T-helper 1 cell treated with Interleukin-12 subunit alpha and Interleukin-12 subunit beta and Interleukin-4 antibody, amounts not matched to agents 30 μg/mL and 1 μg/mL, for 36 hours (primary cell): ENCODE results near the gene FER.

ENCODE experiments used
- H3K27ac Mint-ChIP-seq: one replicate; pipeline ENCODE4 v1.8.0; 2021; ENCODE audit warnings: mild to moderate bottlenecking, mixed read lengths
- H3K27me3 Mint-ChIP-seq: one replicate; pipeline ENCODE4 v1.8.0; 2021; ENCODE audit warnings: low read depth, mixed read lengths
- H3K36me3 Mint-ChIP-seq: one replicate; pipeline ENCODE4 v1.8.0; 2021; ENCODE audit warnings: low read depth, mixed read lengths
- H3K4me1 Mint-ChIP-seq: one replicate; pipeline ENCODE4 v1.8.0; 2021; ENCODE audit warnings: low read depth, mixed read lengths
- H3K4me3 Mint-ChIP-seq: one replicate; pipeline ENCODE4 v1.8.0; 2021; ENCODE audit warnings: mild to moderate bottlenecking, moderate library complexity, mixed read lengths
- H3K9me3 Mint-ChIP-seq: one replicate; pipeline ENCODE4 v1.8.0; 2021; ENCODE audit warnings: mixed read lengths

Gene FER

GRCh38 chr5:108911055-108911454, 163.4 kb downstream of the FER start:
- H3K9me3 Mint-ChIP-seq, result peaks cover 3% of the 10 kb centered on the region
- no peaks in the 10 kb centered on the region for H3K36me3 Mint-ChIP-seq
- H3K27ac Mint-ChIP-seq, result no peak overlapping the region
- no peaks in the 10 kb centered on the region for H3K27me3 Mint-ChIP-seq
- H3K4me3 Mint-ChIP-seq, result no peak overlapping the region
- H3K4me1 Mint-ChIP-seq, result no peaks in the 10 kb centered on the region

GRCh38 chr5:108917596-108917995, 169.9 kb downstream of the FER start:
- Mint-ChIP-seq H3K27me3 (no peaks in the 10 kb centered on the region), H3K4me3 (no peak overlapping the region), H3K9me3 (no peaks in the 10 kb centered on the region), H3K36me3 (no peaks in the 10 kb centered on the region), H3K27ac (no peak overlapping the region), H3K4me1 (no peaks in the 10 kb centered on the region)

GRCh38 chr5:108919591-108920326, 172.1 kb downstream of the FER start:
- no peak overlapping the region for H3K4me3 Mint-ChIP-seq
- H3K36me3 Mint-ChIP-seq, result no peaks in the 10 kb centered on the region
- no peaks in the 10 kb centered on the region for H3K9me3 Mint-ChIP-seq
- no peak overlapping the region for H3K27ac Mint-ChIP-seq
- no peaks in the 10 kb centered on the region for H3K4me1 Mint-ChIP-seq
- H3K27me3 Mint-ChIP-seq, result no peaks in the 10 kb centered on the region

DNA sequence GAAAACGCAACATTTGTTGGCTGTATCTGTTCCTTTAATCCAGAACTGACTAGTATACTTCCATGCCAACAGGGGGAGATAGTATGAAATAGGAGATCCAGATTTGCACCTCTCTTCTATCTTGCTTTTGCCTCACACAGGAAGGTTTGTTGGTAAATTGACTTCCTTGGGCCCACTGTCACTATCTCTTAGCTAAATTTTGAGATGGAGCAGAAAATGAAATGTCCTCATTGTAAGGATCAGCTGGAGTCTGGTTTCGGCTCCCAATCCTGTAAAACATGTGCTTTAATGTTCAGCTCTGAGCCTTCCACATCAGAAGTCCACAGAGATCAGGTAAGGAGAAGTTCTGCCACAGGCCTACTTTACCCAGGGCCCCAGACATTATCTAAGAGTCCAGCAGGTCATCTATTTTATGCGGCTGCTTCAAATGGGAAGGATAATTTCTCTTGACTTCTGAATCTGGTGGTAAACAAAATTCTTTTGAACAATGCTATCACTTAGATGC, 176.8 kb downstream of the FER start:
- Mint-ChIP-seq H3K4me3 (no peak overlapping the region), H3K27ac (no peak overlapping the region), H3K36me3 (no peaks in the 10 kb centered on the region), H3K27me3 (no peaks in the 10 kb centered on the region), H3K9me3 (no peaks in the 10 kb centered on the region), H3K4me1 (no peaks in the 10 kb centered on the region)

- Mint-ChIP-seq H3K27me3 (no peaks in the 10 kb centered on the region), H3K4me1 (no peaks in the 10 kb centered on the region), H3K36me3 (no peaks in the 10 kb centered on the region), H3K9me3 (no peaks in the 10 kb centered on the region), H3K27ac (no peak overlapping the region), H3K4me3 (no peak overlapping the region)
Observed at GRCh38 chr5:108925073-108925472, 177.4 kb downstream of the FER start.

GRCh38 chr5:108930107-108930506, 182.4 kb downstream of the FER start:
- Mint-ChIP-seq H3K4me1 (no peaks in the 10 kb centered on the region), H3K27me3 (no peaks in the 10 kb centered on the region), H3K4me3 (no peak overlapping the region), H3K9me3 (peaks cover 7% of the 10 kb centered on the region), H3K27ac (no peak overlapping the region), H3K36me3 (no peaks in the 10 kb centered on the region)

- H3K9me3 Mint-ChIP-seq, result peaks cover 7% of the 10 kb centered on the region
- H3K36me3 Mint-ChIP-seq, result no peaks in the 10 kb centered on the region
- H3K4me3 Mint-ChIP-seq, result no peak overlapping the region
- no peaks in the 10 kb centered on the region for H3K27me3 Mint-ChIP-seq
- no peaks in the 10 kb centered on the region for H3K4me1 Mint-ChIP-seq
- no peak overlapping the region for H3K27ac Mint-ChIP-seq
Observed at GRCh38 chr5:108935611-108936010, 187.9 kb downstream of the FER start.

DNA sequence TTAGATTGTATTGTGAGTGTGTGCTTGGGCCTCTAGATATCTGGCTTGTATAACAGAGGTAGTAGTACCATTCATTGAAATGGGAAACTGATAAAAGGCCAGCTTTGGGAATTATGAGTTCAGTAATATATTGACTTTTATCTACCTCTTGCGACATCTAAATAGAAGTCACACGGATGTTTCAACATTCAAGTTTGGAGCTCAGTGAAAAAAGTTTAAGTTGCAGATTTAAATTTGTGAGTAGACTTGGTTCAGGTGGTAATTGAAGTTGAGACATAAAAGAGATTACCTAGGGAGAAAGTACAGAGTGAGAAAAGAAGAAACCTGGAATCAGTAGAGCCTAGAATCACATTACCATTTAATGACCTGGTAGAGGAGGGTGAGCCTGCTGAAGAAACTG, 189.5 kb downstream of the FER start:
- Mint-ChIP-seq H3K36me3 (no peaks in the 10 kb centered on the region), H3K4me1 (no peaks in the 10 kb centered on the region), H3K27me3 (no peaks in the 10 kb centered on the region), H3K4me3 (no peak overlapping the region), H3K27ac (no peak overlapping the region), H3K9me3 (peaks cover 5% of the 10 kb centered on the region)

DNA sequence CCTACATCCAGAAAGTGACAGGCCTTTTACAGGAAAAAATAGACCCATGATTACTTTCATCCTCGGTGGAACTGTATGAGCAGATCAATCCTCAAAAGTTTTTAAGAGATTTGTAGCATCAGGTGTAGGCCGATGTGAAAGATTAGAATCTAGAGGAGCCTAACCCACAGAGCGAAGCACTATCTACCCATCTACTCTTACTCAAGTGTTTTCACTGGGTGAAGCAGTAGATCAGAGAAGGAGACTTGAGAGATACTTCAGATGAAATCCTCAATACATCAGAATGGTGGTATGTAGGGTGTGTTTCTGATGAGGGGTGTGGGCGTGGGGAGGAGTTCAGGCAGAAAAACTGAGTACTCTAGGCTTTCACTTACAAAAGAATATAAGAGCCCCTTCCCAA, 192.8 kb downstream of the FER start:
- Mint-ChIP-seq H3K4me1 (no peaks in the 10 kb centered on the region), H3K9me3 (no peaks in the 10 kb centered on the region), H3K27ac (no peak overlapping the region), H3K4me3 (no peak overlapping the region), H3K27me3 (no peaks in the 10 kb centered on the region), H3K36me3 (no peaks in the 10 kb centered on the region)

GRCh38 chr5:108941746-108942145, 194.0 kb downstream of the FER start:
- H3K36me3 Mint-ChIP-seq, result no peaks in the 10 kb centered on the region
- H3K4me3 Mint-ChIP-seq, result no peak overlapping the region
- no peaks in the 10 kb centered on the region for H3K4me1 Mint-ChIP-seq
- no peak overlapping the region for H3K27ac Mint-ChIP-seq
- H3K9me3 Mint-ChIP-seq, result no peaks in the 10 kb centered on the region
- H3K27me3 Mint-ChIP-seq, result no peaks in the 10 kb centered on the region

- Mint-ChIP-seq H3K4me1 (no peaks in the 10 kb centered on the region), H3K4me3 (no peak overlapping the region), H3K36me3 (no peaks in the 10 kb centered on the region), H3K27me3 (no peaks in the 10 kb centered on the region), H3K27ac (no peak overlapping the region), H3K9me3 (no peaks in the 10 kb centered on the region)
Observed at GRCh38 chr5:108942701-108943100, 195.0 kb downstream of the FER start.

- Mint-ChIP-seq H3K36me3 (no peaks in the 10 kb centered on the region), H3K9me3 (no peaks in the 10 kb centered on the region), H3K27me3 (no peaks in the 10 kb centered on the region), H3K27ac (no peak overlapping the region), H3K4me1 (no peaks in the 10 kb centered on the region), H3K4me3 (no peak overlapping the region)
Observed at GRCh38 chr5:108945094-108945493, 197.4 kb downstream of the FER start.

DNA sequence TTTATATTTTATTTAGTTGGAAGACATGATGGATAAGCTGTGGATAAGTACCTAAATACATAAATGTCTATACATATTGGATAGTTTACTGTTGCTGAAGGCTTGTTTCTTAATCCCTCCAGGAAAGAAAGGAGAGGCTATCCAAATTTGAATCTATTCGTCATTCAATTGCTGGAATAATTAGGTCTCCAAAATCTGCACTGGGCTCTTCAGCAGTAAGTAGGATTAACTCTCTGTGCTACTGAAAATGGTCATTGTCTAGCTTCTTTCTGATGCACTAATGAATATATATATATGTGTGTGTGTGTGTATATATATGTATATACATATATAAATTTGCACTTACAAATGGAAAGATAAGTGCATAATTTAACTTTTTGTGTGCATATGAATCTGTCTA, 198.3 kb downstream of the FER start:
- Mint-ChIP-seq H3K4me1 (no peaks in the 10 kb centered on the region), H3K27ac (no peak overlapping the region), H3K36me3 (no peaks in the 10 kb centered on the region), H3K9me3 (no peaks in the 10 kb centered on the region), H3K4me3 (no peak overlapping the region), H3K27me3 (no peaks in the 10 kb centered on the region)

DNA sequence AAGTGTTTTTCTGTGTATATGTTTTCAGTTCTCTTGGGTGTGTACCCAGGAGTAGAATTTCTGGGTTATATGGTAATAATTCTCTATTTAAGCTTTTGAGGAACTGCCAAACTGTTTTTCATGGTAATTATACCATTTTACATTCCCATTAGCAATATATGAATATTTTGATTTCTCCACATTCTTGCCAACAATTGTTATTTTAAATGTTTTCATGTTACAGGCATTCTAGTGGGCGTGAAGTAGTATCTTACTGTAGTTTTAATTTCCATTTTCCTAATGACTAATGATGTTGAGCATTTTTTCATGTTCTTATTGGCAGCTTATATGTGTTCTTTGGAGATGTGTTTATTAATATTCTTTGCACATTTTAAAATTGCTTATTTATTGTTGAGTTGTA, 199.5 kb downstream of the FER start:
- Mint-ChIP-seq H3K4me3 (no peak overlapping the region), H3K27me3 (no peaks in the 10 kb centered on the region), H3K4me1 (no peaks in the 10 kb centered on the region), H3K27ac (no peak overlapping the region), H3K36me3 (no peaks in the 10 kb centered on the region), H3K9me3 (no peaks in the 10 kb centered on the region)

DNA sequence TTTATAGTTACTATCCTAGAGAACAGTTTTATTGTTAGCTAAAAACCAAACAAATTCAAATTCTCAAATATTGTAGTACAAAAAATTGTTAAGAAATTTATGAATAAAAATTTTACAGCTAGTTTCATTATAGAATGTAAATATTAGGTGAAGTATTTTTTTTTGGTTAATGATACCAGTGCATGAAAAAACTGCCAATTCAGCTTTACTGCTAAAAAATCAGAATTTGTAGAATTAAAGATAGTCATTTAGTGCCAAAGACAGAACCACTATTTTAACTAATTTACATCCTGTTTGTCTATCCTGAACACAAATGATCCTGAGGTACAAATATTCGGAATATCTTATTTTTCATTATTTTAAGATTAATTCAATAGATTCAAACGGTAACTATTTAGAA, 202.6 kb downstream of the FER start:
- Mint-ChIP-seq H3K27ac (no peak overlapping the region), H3K9me3 (no peaks in the 10 kb centered on the region), H3K27me3 (no peaks in the 10 kb centered on the region), H3K4me3 (no peak overlapping the region), H3K4me1 (no peaks in the 10 kb centered on the region), H3K36me3 (no peaks in the 10 kb centered on the region)

DNA sequence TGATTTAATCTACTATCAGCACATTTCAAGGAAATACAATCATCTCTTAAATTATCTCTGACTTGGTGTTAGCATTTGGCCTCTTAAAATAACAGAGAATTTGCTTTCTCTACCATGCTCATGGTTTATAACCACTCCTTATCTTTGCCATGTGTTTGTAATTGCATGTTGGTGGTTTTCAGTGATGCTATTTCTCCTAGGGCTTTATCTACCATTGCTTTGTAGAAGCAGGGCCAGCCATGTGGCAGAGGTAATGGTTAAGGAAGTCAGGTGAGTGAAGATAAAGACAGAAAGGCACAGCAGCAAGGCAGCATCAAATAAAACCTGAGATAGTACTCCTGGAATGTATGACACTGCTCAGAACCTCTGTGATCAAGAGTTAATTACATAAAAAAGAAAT, 206.2 kb downstream of the FER start:
- Mint-ChIP-seq H3K27me3 (no peaks in the 10 kb centered on the region), H3K9me3 (no peaks in the 10 kb centered on the region), H3K27ac (no peak overlapping the region), H3K4me1 (no peaks in the 10 kb centered on the region), H3K4me3 (no peak overlapping the region), H3K36me3 (no peaks in the 10 kb centered on the region)
